ENCODE measurements around the gene LARP1.

The LARP1 gene

GRCh38 chr5:154794525-154795234 lies 39.5 kb downstream of the LARP1 start:
- no peak; the same call in 2 of the 3 replicates for ATAC-seq
- TF ChIP-seq BACH2 (CRISPR knock-in tag; IDR thresholded peaks at IDR 0.05; ENCODE audit: borderline replicate concordance) = no peak
- TF ChIP-seq ZC3H10 (CRISPR knock-in tag; IDR thresholded peaks at IDR 0.05) = no peak
- TF ChIP-seq ESRRG (CRISPR knock-in tag; IDR thresholded peaks at IDR 0.05) = no peak
- TF ChIP-seq ZNF70 (CRISPR knock-in tag; IDR thresholded peaks at IDR 0.05) = no peak
- TF ChIP-seq RARB (CRISPR knock-in tag; IDR thresholded peaks at IDR 0.05) = no peak
- TF ChIP-seq ZFP30 (CRISPR knock-in tag; IDR thresholded peaks at IDR 0.05) = no peak
- TF ChIP-seq ARNTL (CRISPR knock-in tag; IDR thresholded peaks at IDR 0.05; ENCODE audit: borderline replicate concordance, low read depth) = no peak
- TF ChIP-seq, protein P1, sequence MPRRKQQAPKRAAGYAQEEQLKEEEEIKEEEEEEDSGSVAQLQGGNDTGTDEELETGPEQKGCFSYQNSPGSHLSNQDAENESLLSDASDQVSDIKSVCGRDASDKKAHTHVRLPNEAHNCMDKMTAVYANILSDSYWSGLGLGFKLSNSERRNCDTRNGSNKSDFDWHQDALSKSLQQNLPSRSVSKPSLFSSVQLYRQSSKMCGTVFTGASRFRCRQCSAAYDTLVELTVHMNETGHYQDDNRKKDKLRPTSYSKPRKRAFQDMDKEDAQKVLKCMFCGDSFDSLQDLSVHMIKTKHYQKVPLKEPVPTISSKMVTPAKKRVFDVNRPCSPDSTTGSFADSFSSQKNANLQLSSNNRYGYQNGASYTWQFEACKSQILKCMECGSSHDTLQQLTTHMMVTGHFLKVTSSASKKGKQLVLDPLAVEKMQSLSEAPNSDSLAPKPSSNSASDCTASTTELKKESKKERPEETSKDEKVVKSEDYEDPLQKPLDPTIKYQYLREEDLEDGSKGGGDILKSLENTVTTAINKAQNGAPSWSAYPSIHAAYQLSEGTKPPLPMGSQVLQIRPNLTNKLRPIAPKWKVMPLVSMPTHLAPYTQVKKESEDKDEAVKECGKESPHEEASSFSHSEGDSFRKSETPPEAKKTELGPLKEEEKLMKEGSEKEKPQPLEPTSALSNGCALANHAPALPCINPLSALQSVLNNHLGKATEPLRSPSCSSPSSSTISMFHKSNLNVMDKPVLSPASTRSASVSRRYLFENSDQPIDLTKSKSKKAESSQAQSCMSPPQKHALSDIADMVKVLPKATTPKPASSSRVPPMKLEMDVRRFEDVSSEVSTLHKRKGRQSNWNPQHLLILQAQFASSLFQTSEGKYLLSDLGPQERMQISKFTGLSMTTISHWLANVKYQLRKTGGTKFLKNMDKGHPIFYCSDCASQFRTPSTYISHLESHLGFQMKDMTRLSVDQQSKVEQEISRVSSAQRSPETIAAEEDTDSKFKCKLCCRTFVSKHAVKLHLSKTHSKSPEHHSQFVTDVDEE (CRISPR knock-in tag; IDR thresholded peaks at IDR 0.05) = no peak
- no peak for TF ChIP-seq PATZ1 (CRISPR knock-in tag; IDR thresholded peaks at IDR 0.05; ENCODE audit: borderline replicate concordance)
- TF ChIP-seq, protein P2, sequence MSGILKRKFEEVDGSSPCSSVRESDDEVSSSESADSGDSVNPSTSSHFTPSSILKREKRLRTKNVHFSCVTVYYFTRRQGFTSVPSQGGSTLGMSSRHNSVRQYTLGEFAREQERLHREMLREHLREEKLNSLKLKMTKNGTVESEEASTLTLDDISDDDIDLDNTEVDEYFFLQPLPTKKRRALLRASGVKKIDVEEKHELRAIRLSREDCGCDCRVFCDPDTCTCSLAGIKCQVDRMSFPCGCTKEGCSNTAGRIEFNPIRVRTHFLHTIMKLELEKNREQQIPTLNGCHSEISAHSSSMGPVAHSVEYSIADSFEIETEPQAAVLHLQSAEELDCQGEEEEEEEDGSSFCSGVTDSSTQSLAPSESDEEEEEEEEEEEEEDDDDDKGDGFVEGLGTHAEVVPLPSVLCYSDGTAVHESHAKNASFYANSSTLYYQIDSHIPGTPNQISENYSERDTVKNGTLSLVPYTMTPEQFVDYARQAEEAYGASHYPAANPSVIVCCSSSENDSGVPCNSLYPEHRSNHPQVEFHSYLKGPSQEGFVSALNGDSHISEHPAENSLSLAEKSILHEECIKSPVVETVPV (CRISPR knock-in tag; IDR thresholded peaks at IDR 0.05) = no peak
- no peak for TF ChIP-seq SNAI2 (CRISPR knock-in tag; IDR thresholded peaks at IDR 0.05)
- TF ChIP-seq POU6F1 (CRISPR knock-in tag; IDR thresholded peaks at IDR 0.05; ENCODE audit: borderline replicate concordance, low read depth) = no peak
- TF ChIP-seq OSR1 (CRISPR knock-in tag; IDR thresholded peaks at IDR 0.05) = no peak
- no peak for TF ChIP-seq ZNF565 (CRISPR knock-in tag; conservative IDR thresholded peaks at IDR 0.05; ENCODE audit: low read depth)
- no peak for TF ChIP-seq ZNF8 (CRISPR knock-in tag; IDR thresholded peaks at IDR 0.05)
- TF ChIP-seq ZFP3 (CRISPR knock-in tag; IDR thresholded peaks at IDR 0.05) = no peak
- TF ChIP-seq TCF4 (CRISPR knock-in tag; IDR thresholded peaks at IDR 0.05; ENCODE audit: borderline replicate concordance) = no peak
- no peak for TF ChIP-seq CSDC2 (CRISPR knock-in tag; IDR thresholded peaks at IDR 0.05)

GRCh38 chr5:154795235-154795596 lies 40.0 kb downstream of the LARP1 start:
- TF ChIP-seq RARB (CRISPR knock-in tag; IDR thresholded peaks at IDR 0.05) = no peak
- TF ChIP-seq ZFP30 (CRISPR knock-in tag; IDR thresholded peaks at IDR 0.05) = no peak
- TF ChIP-seq PPARA (CRISPR knock-in tag; IDR thresholded peaks at IDR 0.05; ENCODE audit: borderline replicate concordance) = no peak
- TF ChIP-seq ZC3H10 (CRISPR knock-in tag; IDR thresholded peaks at IDR 0.05) = no peak
- no peak for TF ChIP-seq ZFP3 (CRISPR knock-in tag; IDR thresholded peaks at IDR 0.05)
- no peak for TF ChIP-seq TCF4 (CRISPR knock-in tag; IDR thresholded peaks at IDR 0.05; ENCODE audit: borderline replicate concordance)
- ATAC-seq = no peak

GRCh38 chr5:154797762-154798161 lies 42.6 kb downstream of the LARP1 start:
- ATAC-seq = no peak
- no peak for TF ChIP-seq PATZ1 (CRISPR knock-in tag; IDR thresholded peaks at IDR 0.05; ENCODE audit: borderline replicate concordance)
- TF ChIP-seq, protein P3, sequence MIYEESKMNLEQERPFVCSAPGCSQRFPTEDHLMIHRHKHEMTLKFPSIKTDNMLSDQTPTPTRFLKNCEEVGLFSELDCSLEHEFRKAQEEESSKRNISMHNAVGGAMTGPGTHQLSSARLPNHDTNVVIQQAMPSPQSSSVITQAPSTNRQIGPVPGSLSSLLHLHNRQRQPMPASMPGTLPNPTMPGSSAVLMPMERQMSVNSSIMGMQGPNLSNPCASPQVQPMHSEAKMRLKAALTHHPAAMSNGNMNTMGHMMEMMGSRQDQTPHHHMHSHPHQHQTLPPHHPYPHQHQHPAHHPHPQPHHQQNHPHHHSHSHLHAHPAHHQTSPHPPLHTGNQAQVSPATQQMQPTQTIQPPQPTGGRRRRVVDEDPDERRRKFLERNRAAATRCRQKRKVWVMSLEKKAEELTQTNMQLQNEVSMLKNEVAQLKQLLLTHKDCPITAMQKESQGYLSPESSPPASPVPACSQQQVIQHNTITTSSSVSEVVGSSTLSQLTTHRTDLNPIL (CRISPR knock-in tag; IDR thresholded peaks at IDR 0.05; ENCODE audit: low read depth) = no peak
- no peak for TF ChIP-seq ZFP30 (CRISPR knock-in tag; IDR thresholded peaks at IDR 0.05)
- TF ChIP-seq ESRRG (CRISPR knock-in tag; IDR thresholded peaks at IDR 0.05) = no peak
- no peak for TF ChIP-seq BACH2 (CRISPR knock-in tag; IDR thresholded peaks at IDR 0.05; ENCODE audit: borderline replicate concordance)
- no peak for TF ChIP-seq ZC3H10 (CRISPR knock-in tag; IDR thresholded peaks at IDR 0.05)
- TF ChIP-seq TOX (CRISPR knock-in tag; IDR thresholded peaks at IDR 0.05; ENCODE audit: borderline replicate concordance) = no peak
- TF ChIP-seq ZNF8 (CRISPR knock-in tag; IDR thresholded peaks at IDR 0.05) = no peak
- no peak for TF ChIP-seq CSDC2 (CRISPR knock-in tag; IDR thresholded peaks at IDR 0.05)
- TF ChIP-seq, protein P2 (CRISPR knock-in tag; IDR thresholded peaks at IDR 0.05) = no peak
- TF ChIP-seq POU6F1 (CRISPR knock-in tag; IDR thresholded peaks at IDR 0.05; ENCODE audit: borderline replicate concordance, low read depth) = no peak
- TF ChIP-seq ARNTL (CRISPR knock-in tag; IDR thresholded peaks at IDR 0.05; ENCODE audit: borderline replicate concordance, low read depth) = no peak
